Activated B cell treated with CpG ODN at 0.5 μM for 24 hours (primary cell): Measurements from ENCODE around the gene PTGS1. TPM values are rescaled to one million over a fixed set of nuclear protein-coding genes. Genes with fewer than 3 reads are reported as not detected.

Experiments
- ATAC-seq: fragments of 200-7000 bp; cut with Tn5 transposase; one replicate; pipeline ENCODE4 v1.10.0; 2021; ENCODE audit warnings: low read depth, mild to moderate bottlenecking, moderate library complexity
- CTCF ChIA-PET: fragments of 350-600 bp; sonication (Branson Sonifier 250); formaldehyde crosslinking; loops from one replicate; lab custom pipeline; 2021; ENCODE audit warnings: antibody characterized with exemption; lab: Charles Lee
- POLR2A ChIA-PET: fragments of 350-600 bp; sonication (Branson Sonifier 250); formaldehyde crosslinking; loops from one replicate; lab custom pipeline; 2021; ENCODE audit warnings: antibody characterized with exemption; lab: Charles Lee
- DNase-seq: peaks from one replicate; pipeline ENCODE4 v3.0.0; 2022
- H3K27ac Mint-ChIP-seq: one replicate; pipeline ENCODE4 v1.8.0; 2020; ENCODE audit warnings: mixed read lengths
- H3K27me3 Mint-ChIP-seq: one replicate; pipeline ENCODE4 v1.8.0; 2021; ENCODE audit warnings: mixed read lengths
- H3K36me3 Mint-ChIP-seq: one replicate; pipeline ENCODE4 v1.8.0; 2021; ENCODE audit warnings: low read depth, mixed read lengths
- H3K4me1 Mint-ChIP-seq: one replicate; pipeline ENCODE4 v1.8.0; 2021; ENCODE audit warnings: mixed read lengths
- H3K4me3 Mint-ChIP-seq: one replicate; pipeline ENCODE4 v1.8.0; 2020; ENCODE audit warnings: mild to moderate bottlenecking, mixed read lengths
- H3K9me3 Mint-ChIP-seq: one replicate; pipeline ENCODE4 v1.8.0; 2020; ENCODE audit warnings: mixed read lengths
- intact Hi-C: fragments of 100-400 bp; cut with micrococcal nuclease; formaldehyde crosslinking; loops from one replicate; pipeline ENCODE4 v1.15.1; 2024
- total RNA-seq: library from RNA; stranded (reverse); gene quantifications from 2 replicates; pipeline ENCODE4 v1.2.3, GENCODE V29; 2022
- TF ChIP-seq, protein P1 (sequence below): fragments of 200-600 bp; IDR thresholded peaks from one replicate; pipeline ENCODE4 v1.8.0; 2022; ENCODE audit warnings: antibody characterized with exemption, mild to moderate bottlenecking

PTGS1 gene
- total RNA-seq, 1 donor from 2014 or later = 9.4 TPM

- Mint-ChIP-seq H3K36me3 (peaks cover 38% of the 10 kb centered on the region), H3K4me3 (peak overlapping the region; percentile 32), H3K27me3 (no peaks in the 10 kb centered on the region), H3K27ac (peak overlapping the region; percentile 83), H3K9me3 (no peaks in the 10 kb centered on the region), H3K4me1 (peaks cover 39% of the 10 kb centered on the region)
- POLR2A ChIA-PET = interaction anchor here (0.6 to 2.3 kb wide), 3 partner anchors 19 to 706 kb away, joined by 3 to 16 read pairs (median 7); partner anchors contain the start of gene PTGS1
- intact Hi-C loops = no loop called here
- ATAC-seq = no peak
- no peak for DNase-seq
- CTCF ChIA-PET = interaction anchor here (0.6 to 2.4 kb wide), 3 partner anchors 64 to 766 kb away, joined by 3 to 6 read pairs (median 4); no protein-coding TSS in a partner anchor
- TF ChIP-seq, protein P1, sequence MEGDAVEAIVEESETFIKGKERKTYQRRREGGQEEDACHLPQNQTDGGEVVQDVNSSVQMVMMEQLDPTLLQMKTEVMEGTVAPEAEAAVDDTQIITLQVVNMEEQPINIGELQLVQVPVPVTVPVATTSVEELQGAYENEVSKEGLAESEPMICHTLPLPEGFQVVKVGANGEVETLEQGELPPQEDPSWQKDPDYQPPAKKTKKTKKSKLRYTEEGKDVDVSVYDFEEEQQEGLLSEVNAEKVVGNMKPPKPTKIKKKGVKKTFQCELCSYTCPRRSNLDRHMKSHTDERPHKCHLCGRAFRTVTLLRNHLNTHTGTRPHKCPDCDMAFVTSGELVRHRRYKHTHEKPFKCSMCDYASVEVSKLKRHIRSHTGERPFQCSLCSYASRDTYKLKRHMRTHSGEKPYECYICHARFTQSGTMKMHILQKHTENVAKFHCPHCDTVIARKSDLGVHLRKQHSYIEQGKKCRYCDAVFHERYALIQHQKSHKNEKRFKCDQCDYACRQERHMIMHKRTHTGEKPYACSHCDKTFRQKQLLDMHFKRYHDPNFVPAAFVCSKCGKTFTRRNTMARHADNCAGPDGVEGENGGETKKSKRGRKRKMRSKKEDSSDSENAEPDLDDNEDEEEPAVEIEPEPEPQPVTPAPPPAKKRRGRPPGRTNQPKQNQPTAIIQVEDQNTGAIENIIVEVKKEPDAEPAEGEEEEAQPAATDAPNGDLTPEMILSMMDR = no peak
Measured at GRCh38 chr9:122389195-122389594, 18.4 kb downstream of the PTGS1 start.

DNA sequence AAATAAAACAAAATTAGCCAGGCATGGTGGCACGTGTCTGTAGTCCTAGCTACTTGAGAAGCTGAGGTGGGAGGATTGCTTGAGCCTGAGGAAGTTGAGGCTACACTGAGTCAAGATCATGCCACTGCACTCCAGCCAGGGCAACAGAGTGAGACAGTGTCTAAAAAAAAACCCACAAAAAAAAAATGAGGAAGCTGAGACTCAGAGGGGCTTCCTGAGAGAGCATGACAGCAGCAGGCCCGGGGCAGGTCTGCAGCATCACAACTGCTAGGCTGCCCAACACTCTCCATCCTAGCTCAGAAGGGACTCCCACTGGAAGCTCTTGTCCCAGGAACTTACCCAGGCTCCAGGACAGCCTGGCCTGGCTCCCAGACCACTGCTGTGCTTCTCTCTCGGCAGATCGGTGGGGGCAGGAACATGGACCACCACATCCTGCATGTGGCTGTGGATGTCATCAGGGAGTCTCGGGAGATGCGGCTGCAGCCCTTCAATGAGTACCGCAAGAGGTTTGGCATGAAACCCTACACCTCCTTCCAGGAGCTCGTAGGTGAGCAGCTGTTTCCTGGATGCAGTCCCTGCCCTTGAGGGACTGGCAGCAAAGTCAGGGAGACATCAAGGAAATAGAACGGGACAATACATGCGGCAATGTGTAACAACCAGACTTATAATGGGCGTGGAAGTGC, 19.1 kb downstream of the PTGS1 start:
- peak; percentile 98 for ATAC-seq
- peak overlapping the region; percentile 32 for H3K4me3 Mint-ChIP-seq
- no peaks in the 10 kb centered on the region for H3K9me3 Mint-ChIP-seq
- DNase-seq = peak; percentile 42
- H3K27ac Mint-ChIP-seq = peak overlapping the region; percentile 83
- H3K27me3 Mint-ChIP-seq = no peaks in the 10 kb centered on the region
- CTCF ChIA-PET = interaction anchor here (0.6 to 2.4 kb wide), 4 partner anchors 39 to 766 kb away, joined by 3 to 6 read pairs (median 4); no protein-coding TSS in a partner anchor
- H3K36me3 Mint-ChIP-seq = peaks cover 34% of the 10 kb centered on the region
- intact Hi-C loops = loop anchor here (1.0 kb wide), 1 partner anchor 19 kb away; the partner anchor contains the start of gene PTGS1
- peaks cover 39% of the 10 kb centered on the region for H3K4me1 Mint-ChIP-seq
- POLR2A ChIA-PET = interaction anchor here (0.6 to 2.3 kb wide), 6 partner anchors 13 to 535 kb away, joined by 3 to 16 read pairs (median 3); partner anchors contain the start of genes PTGS1 and RC3H2
- TF ChIP-seq, protein P1 = no peak

- intact Hi-C loops = no loop called here
- Mint-ChIP-seq H3K27me3 (no peaks in the 10 kb centered on the region), H3K36me3 (peaks cover 19% of the 10 kb centered on the region), H3K27ac (no peak overlapping the region), H3K4me1 (peaks cover 32% of the 10 kb centered on the region), H3K9me3 (no peaks in the 10 kb centered on the region), H3K4me3 (no peak overlapping the region)
- TF ChIP-seq, protein P1 = no peak
- ATAC-seq (no peak), DNase-seq (no peak)
- CTCF ChIA-PET = no interaction called here
- POLR2A ChIA-PET = no interaction called here
Measured at GRCh38 chr9:122392284-122392683, 21.5 kb downstream of the PTGS1 start.

GRCh38 chr9:122392714-122393113, 21.9 kb downstream of the PTGS1 start:
- Mint-ChIP-seq H3K4me3 (no peak overlapping the region), H3K27ac (no peak overlapping the region), H3K36me3 (peaks cover 15% of the 10 kb centered on the region), H3K9me3 (no peaks in the 10 kb centered on the region), H3K27me3 (no peaks in the 10 kb centered on the region), H3K4me1 (peaks cover 32% of the 10 kb centered on the region)
- ATAC-seq (no peak), DNase-seq (no peak)
- TF ChIP-seq, protein P1 = no peak
- intact Hi-C loops = no loop called here
- ChIA-PET POLR2A (no interaction called here), CTCF (no interaction called here)

- DNase-seq (no peak), ATAC-seq (no peak)
- no peaks in the 10 kb centered on the region for H3K27me3 Mint-ChIP-seq
- POLR2A ChIA-PET = no interaction called here
- CTCF ChIA-PET = no interaction called here
- peaks cover 26% of the 10 kb centered on the region for H3K4me1 Mint-ChIP-seq
- H3K9me3 Mint-ChIP-seq = no peaks in the 10 kb centered on the region
- intact Hi-C loops = no loop called here
- H3K4me3 Mint-ChIP-seq = no peak overlapping the region
- TF ChIP-seq, protein P1 = no peak
- no peak overlapping the region for H3K27ac Mint-ChIP-seq
- peaks cover 14% of the 10 kb centered on the region for H3K36me3 Mint-ChIP-seq
Measured at GRCh38 chr9:122393284-122393983, 22.6 kb downstream of the PTGS1 start.
